ENCODE results near the gene PLD4.

DNA sequence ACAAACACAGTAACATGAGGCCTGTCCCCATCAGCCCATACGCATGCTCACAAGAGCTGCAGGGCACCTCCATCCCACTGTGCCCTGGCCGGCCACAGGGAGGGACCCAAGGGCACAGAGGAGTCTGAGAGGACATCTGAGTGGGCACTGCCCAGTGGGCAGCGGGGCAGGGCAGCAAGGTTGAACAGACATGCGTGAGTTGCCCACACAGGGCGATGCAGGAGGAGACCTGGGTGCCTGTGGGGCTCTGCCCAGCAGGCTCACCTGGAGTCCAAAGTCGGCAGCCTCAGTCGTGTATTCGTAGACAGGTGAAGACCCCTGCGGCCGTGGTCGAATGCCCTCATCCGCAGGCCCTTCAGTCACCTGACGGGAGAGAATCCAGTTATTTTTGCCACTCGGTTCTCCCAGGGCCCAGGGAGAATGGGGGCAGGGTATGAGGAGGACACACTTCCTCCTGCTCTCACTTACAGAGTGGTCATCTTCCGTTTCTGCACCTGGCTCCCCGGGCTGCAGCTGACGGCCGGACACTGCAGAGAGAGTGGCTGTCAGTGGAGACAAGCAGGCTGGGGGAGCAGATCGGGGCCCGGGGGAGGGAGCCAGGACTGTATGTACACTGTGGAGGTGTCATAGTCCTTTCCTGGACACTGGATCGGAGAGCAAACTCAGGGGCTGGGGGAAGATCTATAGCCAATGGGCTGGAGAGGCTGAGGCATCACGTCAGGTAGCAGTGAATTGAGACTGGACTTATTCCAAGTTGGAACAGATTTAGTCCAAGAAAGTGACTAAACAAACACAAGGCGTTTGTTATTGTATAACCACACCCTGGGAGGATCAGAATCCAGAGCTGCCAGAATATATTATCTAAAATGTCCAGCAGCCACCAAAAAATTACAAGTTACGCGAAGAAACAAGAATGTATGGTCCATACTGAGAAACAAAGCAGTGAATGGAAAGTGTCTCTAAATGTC is 32.8 kb downstream of the PLD4 start:
- TF ChIP-seq, protein P1, sequence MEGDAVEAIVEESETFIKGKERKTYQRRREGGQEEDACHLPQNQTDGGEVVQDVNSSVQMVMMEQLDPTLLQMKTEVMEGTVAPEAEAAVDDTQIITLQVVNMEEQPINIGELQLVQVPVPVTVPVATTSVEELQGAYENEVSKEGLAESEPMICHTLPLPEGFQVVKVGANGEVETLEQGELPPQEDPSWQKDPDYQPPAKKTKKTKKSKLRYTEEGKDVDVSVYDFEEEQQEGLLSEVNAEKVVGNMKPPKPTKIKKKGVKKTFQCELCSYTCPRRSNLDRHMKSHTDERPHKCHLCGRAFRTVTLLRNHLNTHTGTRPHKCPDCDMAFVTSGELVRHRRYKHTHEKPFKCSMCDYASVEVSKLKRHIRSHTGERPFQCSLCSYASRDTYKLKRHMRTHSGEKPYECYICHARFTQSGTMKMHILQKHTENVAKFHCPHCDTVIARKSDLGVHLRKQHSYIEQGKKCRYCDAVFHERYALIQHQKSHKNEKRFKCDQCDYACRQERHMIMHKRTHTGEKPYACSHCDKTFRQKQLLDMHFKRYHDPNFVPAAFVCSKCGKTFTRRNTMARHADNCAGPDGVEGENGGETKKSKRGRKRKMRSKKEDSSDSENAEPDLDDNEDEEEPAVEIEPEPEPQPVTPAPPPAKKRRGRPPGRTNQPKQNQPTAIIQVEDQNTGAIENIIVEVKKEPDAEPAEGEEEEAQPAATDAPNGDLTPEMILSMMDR (IDR thresholded peaks at IDR 0.05), result no peak
- no peak for TF ChIP-seq POLR2AphosphoS5 (IDR thresholded peaks at IDR 0.05)
